ENCODE measurements around the gene UBAC1.
"Not testable (repeated sequence)": the region's sequence is repeated elsewhere in the genome, so short reads cannot be mapped to it uniquely, and the experiment has no call there.

Gene UBAC1

GRCh38 chr9:135919318-135919890 lies 41.8 kb downstream of the UBAC1 start:
- intact Hi-C loops (cut with DNase I; ENCODE audit: low total_unique reads), result no loop called here
- peak in 1 of 2 donors; percentile 49 for DNase-seq

GRCh38 chr9:135916227-135916626 lies 44.9 kb downstream of the UBAC1 start:
- H3K27ac ChIP-seq; H3K27me3 ChIP-seq; H3K4me3 ChIP-seq; H3K4me1 ChIP-seq; intact Hi-C loops (cut with DNase I; ENCODE audit: low total_unique reads): not testable (repeated sequence)
- Histone ChIP-seq H3K36me3 (peaks cover 57 to 64% (median 64%) of the 10 kb centered on the region in 3 donors), H3K9me3 (peaks cover 10 to 79% (median 73%) of the 10 kb centered on the region in 3 donors)
- peak in 1 of 2 donors; percentile 7 for DNase-seq

More at GRCh38 chr9:135919318-135919890, 41.8 kb downstream of the UBAC1 start:
- Histone ChIP-seq H3K4me3 (no peak overlapping the region), H3K27ac (no peak overlapping the region), H3K4me1 (no peaks in the 10 kb centered on the region), H3K36me3 (peaks cover 32 to 40% (median 39%) of the 10 kb centered on the region in 3 donors), H3K27me3 (no peaks in the 10 kb centered on the region), H3K9me3 (peaks cover 10 to 53% (median 51%) of the 10 kb centered on the region in 3 donors)
- TF ChIP-seq CTCF (IDR thresholded peaks at IDR 0.05), result no peak

- H3K9me3 ChIP-seq, result peaks cover 10 to 79% (median 73%) of the 10 kb centered on the region in 3 donors
- intact Hi-C loops (cut with DNase I; ENCODE audit: low total_unique reads), result no loop called here
- no peaks in the 10 kb centered on the region for H3K27me3 ChIP-seq
- H3K4me3 ChIP-seq, result no peak overlapping the region
- H3K27ac ChIP-seq, result no peak overlapping the region
- no peak for TF ChIP-seq CTCF (IDR thresholded peaks at IDR 0.05)
- H3K4me1 ChIP-seq, result no peaks in the 10 kb centered on the region
- peak in 1 of 2 donors; percentile 27 for DNase-seq
- peaks cover 65 to 73% (median 72%) of the 10 kb centered on the region in 3 donors for H3K36me3 ChIP-seq
Measured at GRCh38 chr9:135914921-135915320, 46.3 kb downstream of the UBAC1 start.

GRCh38 chr9:135911233-135911632 lies 49.9 kb downstream of the UBAC1 start:
- H3K27ac ChIP-seq; H3K27me3 ChIP-seq; H3K4me3 ChIP-seq; intact Hi-C loops (cut with DNase I; ENCODE audit: low total_unique reads): not testable (repeated sequence)
- Histone ChIP-seq H3K9me3 (peaks cover 10 to 44% (median 39%) of the 10 kb centered on the region in 3 donors), H3K4me1 (peaks cover 0 to 23% (median 15%) of the 10 kb centered on the region in 4 donors), H3K36me3 (peaks cover 58% of the 10 kb centered on the region in 3 donors)
- DNase-seq, result peak in 1 of 2 donors; percentile 21

GRCh38 chr9:135910757-135911156 lies 50.4 kb downstream of the UBAC1 start:
- peak in 1 of 2 donors; percentile 34 for DNase-seq
- Histone ChIP-seq H3K36me3 (peaks cover 53 to 54% (median 53%) of the 10 kb centered on the region in 3 donors), H3K27me3 (no peaks in the 10 kb centered on the region), H3K9me3 (peaks cover 9 to 39% (median 35%) of the 10 kb centered on the region in 3 donors), H3K27ac (no peak overlapping the region), H3K4me1 (peaks cover 0 to 28% (median 18%) of the 10 kb centered on the region in 4 donors), H3K4me3 (no peak overlapping the region)
- no peak for TF ChIP-seq CTCF (IDR thresholded peaks at IDR 0.05)
- intact Hi-C loops (cut with DNase I; ENCODE audit: low total_unique reads), result no loop called here

GRCh38 chr9:135910216-135910615 lies 51.0 kb downstream of the UBAC1 start:
- peak in 1 of 2 donors; percentile 41 for DNase-seq

More at GRCh38 chr9:135910216-135910615, 51.0 kb downstream of the UBAC1 start:
- TF ChIP-seq CTCF (IDR thresholded peaks at IDR 0.05), result no peak
- intact Hi-C loops (cut with DNase I; ENCODE audit: low total_unique reads), result no loop called here
- Histone ChIP-seq H3K4me3 (no peak overlapping the region), H3K9me3 (peaks cover 4 to 34% (median 29%) of the 10 kb centered on the region in 3 donors), H3K4me1 (peaks cover 0 to 33% (median 24%) of the 10 kb centered on the region in 4 donors), H3K27ac (no peak overlapping the region), H3K27me3 (no peaks in the 10 kb centered on the region), H3K36me3 (peaks cover 48% of the 10 kb centered on the region in 3 donors)
